Activated CD4-positive, alpha-beta T cell treated with anti-CD3 and anti-CD28 coated beads for 24 hours (primary cell): ENCODE results near the gene FCRL1.

Source experiments
- DNase-seq, 2 donors: peaks; one replicate each; pipeline ENCODE4 v3.0.0-alpha.2; 2020; ENCODE audit warnings: low read depth in 2 of 2

FCRL1 gene

DNA sequence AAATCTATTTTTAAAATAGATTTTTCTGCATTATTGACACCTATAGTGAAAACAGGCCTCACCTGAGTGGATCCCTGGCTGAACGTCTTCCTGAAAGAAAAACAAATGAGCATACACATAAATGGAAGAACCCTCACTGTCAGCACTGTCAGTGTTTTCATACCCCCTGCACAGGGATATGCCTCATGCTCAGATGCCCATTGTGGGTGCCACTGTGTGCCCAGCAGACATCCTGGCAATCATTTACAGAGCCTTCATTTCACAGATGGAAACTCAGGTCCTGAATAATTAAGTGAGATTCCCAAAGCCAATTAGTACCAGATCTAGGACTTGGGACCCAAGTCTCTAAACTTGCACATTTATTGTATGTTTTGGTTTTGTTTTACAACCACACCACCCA is 19.9 kb downstream of the FCRL1 start:
- DNase-seq, result no peak

GRCh38 chr1:157798211-157798610 is 21.7 kb downstream of the FCRL1 start:
- no peak for DNase-seq

GRCh38 chr1:157785248-157785647 is 34.7 kb downstream of the FCRL1 start:
- no peak for DNase-seq

GRCh38 chr1:157784801-157785200 is 35.1 kb downstream of the FCRL1 start:
- DNase-seq, result no peak

DNA sequence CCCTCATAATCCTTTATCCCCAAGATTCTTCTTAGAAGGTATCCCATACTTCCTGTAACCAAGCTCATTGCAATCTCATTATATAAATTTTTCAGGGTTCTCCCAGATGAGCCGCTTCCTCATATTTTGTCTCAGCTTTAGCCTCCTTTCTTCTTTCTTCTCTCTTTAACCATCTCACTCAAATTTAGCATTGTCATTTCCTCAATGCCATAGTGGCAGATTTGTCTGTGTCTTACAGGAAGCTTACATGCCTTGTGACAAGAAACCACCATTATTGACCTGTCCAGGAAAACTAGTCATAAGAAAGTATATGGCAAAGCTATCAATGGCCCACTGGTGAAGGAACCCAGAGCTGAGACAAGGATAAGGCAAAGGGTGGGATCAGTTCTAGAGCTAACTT is 37.0 kb downstream of the FCRL1 start:
- no peak for DNase-seq

- DNase-seq, result no peak
These were observed 38.9 kb downstream of the FCRL1 start for GRCh38 chr1:157781048-157781447.

DNA sequence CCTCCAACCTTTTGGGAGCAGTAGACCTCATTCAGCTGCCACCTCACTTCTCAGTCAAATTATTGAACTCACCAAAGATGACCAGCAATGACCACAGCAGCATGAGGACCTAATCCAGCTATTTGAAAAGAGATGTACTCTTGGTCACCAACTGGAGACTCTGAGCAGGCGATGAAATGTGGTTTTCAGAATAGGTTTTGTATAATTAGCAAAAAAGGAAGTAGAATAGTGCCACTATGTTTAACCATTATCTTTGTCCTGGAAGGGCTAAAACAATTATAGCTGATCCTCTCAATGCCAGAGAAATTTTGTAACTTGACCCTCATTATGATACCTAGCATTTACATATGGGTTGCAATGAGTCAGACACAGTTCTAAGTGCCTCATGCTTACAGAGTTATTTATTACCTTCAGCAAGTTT is 42.9 kb downstream of the FCRL1 start, which contains the start of gene FCRL2:
Gene FCRL2 (minus strand): TSS at position 162 of the 421 bp plus-strand sequence. CDS start 59 bp downstream, at position 103.
- DNase-seq, result no peak

- DNase-seq, result no peak
These were observed 44.6 kb downstream of the FCRL1 start for GRCh38 chr1:157775101-157775870.

- no peak for DNase-seq
These were observed 45.5 kb downstream of the FCRL1 start for GRCh38 chr1:157774412-157774811.

DNA sequence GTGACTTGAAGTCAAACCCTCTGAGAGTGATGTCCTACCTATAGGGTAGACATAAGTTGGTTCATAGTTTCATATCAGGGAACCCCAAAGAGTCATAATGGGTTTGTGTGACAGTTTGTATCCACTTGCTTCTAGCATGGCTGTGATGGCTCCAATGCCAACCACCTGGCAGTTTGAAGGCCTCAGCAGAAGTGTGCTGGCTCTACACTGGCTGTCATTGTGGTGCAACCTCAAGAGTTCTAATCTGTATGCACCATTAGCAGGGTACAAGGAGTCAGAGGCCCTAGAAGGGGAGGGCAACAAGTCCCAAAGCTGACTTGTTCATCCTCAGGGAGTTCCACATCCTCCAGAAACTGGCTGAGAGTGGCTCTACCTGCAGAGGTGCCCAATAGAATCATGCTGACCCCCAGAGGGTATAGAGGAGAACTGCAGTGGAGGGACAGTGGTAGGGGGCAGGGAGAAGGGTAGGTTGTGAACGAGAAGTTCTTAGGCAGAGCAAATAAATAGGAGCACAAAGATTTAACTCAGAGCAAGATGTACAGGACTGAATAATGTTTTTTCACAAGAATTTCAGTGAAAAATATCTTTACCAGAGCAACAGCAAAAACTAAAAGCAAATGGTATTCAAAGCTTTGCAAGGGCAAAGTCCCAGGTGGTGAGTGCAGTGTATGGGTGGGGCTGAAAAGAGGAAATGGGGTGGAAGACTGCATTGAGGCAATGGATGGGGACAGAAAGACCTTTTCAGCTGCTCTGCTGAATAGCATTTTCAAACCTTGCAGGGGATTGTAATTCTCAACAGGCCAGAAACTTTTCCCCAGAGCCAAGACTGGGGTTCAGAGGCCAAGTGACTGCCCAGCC is 46.2 kb downstream of the FCRL1 start:
- DNase-seq, result no peak

DNA sequence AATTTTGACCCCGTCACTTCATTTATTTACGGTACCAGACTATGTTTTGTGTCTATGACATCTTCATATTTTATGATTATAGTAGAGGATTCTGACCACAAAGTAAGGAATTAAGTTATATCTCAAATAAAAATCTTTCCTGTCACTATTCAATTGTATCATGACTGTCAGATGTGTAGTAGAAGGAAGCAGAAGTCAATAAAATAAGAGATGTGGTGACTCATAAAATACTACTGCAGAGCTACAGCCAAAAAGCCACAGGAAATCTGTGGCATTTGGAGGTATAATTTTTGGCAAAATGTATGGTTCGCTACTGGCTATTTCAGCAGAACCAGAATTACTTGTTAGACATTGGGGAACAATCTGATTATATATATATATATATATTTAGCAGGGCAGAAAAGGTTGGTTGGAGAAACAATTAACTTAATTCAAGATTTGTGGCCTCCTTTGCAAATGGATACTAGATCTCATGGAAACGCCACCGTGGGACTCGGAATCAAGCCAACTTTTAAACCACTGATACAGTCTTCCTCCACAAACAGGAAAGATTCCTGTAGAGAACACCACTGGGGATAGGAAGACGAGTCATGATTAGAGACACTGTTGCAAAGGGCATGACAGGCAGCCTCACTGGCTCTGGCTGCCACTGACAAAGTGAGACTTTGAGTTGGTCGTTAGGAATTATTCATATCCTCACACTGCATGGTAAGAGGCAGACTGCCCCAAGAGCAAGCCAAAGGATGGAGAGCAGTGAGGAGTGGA is 48.1 kb downstream of the FCRL1 start:
- no peak for DNase-seq

DNA sequence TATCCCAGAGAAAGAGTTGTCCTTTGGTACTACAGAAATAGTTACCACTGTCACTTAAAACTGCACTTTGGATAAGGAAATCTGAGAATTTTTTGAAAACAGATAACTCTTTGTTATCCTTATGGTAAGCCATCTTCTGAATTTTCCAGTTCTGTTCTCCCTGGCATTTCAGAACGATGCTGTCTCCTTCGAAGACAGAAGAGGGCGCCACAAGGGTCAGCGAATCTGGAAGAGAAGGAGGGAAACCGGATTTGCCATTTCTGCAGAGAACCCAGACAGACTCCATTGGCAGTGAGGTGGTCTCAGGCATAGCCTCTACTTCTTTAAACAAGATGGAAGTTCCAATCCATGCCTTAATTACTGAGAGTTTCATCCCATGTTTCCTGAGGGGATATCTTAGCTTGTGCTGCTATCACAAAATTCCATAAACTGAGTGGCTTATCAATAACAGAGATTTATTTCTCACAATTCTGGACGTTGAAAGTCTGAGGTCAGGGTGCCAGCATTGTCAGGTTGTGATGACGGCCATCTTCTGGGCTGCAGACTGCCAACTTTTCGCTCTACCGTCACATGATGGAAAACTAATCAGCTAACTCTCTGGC is 49.4 kb downstream of the FCRL1 start:
- no peak for DNase-seq

- DNase-seq, result no peak
These were observed 53.1 kb downstream of the FCRL1 start for GRCh38 chr1:157766792-157767191.

DNA sequence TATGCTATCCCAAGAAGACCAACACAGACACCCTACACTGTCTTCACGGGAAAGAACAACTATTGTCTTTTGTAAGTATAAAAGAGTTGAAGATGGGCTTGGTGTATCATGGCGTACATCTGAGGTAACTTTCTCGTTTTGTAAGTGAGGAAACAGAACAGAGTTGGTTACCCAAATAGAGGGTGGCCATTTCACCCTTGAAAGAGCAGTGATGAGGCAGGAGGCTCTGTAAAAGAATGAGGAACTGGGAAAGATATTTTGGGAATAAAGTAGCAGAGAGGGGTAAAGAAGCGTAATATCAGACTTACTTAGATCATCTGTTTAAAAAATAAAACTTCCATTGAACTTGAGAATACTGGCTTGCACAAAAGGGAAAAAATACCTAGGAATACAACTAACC is 61.9 kb downstream of the FCRL1 start:
- no peak for DNase-seq

DNA sequence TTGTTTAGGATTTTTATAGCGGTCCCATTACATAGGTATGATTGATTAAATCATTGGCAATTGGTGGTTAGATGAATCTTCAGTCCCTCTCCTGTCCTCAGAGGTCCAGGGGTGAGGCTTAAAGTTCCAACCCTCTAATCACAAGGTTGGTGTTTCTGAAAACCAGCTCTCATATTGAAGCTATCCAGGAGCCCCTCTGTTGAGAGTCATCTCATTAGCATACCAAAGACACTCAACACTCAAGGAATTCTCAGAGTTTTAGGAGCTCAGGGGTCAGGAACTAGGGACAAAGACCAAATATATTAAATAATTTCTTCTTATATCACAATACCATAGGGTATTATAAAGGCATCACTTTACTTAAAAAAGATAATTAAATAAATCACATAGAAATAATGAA is 66.3 kb downstream of the FCRL1 start:
- no peak for DNase-seq

- DNase-seq, result no peak
These were observed 68.6 kb downstream of the FCRL1 start for GRCh38 chr1:157751283-157751682.

DNA sequence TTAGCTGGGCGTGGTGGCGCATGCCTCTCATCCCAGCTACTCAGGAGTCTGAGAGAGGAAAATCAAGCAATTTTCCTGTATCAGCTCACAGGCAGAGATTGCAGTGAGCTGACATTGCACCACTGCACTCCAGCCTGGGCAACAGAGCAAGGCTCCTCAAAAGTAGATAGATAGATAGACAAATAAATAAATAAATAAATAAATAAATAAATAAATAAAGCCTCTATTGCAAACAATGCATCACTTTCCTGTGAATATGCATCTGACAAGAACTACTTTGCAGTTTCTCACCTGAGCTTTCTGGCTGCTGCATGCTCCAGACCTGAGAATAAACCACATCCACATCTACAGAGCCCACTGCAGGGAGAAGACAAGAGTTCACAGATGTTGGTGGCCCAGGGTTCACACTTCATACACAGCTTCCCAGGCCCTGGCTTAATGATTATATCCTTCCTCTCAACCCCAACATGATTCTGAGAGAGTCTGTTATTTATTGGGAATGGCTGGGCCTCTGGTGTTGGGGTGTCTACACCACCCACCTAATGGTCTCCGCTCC is 71.6 kb downstream of the FCRL1 start:
- DNase-seq, result no peak
